Measurements from ENCODE around the gene COIL.
"Not testable (repeated sequence)": the region's sequence is repeated elsewhere in the genome, so short reads cannot be mapped to it uniquely, and the experiment has no call there.

The COIL gene

DNA sequence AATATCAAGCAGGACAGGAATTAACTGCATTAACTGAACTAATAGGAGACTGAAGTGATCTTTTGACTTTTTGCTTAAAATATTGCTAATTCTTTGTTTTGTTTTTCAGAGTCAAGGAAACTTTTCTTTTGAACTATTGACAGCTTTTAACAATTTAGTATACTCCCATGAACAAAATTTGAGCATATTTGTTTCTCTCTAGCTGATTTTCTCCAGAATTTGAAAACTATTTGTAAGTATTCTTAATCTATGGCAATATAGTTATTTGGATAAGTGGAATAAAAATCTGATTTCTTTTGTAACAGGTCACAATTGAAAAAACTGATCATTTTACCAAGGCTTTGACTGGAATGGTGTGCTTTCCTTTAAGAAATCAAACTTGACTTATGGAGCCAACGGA, 10.1 kb upstream of the COIL start:
- no peaks in the 10 kb centered on the region for H3K4me1 Mint-ChIP-seq
- H3K27me3 Mint-ChIP-seq: no peaks in the 10 kb centered on the region
- no peak overlapping the region for H3K4me3 Mint-ChIP-seq
- H3K27ac Mint-ChIP-seq: no peak overlapping the region
- H3K36me3 Mint-ChIP-seq: no peaks in the 10 kb centered on the region
- no peaks in the 10 kb centered on the region for H3K9me3 Mint-ChIP-seq
- ATAC-seq (ENCODE audit: low read depth): no peak
- DNase-seq (ENCODE audit: low spot score in 2 of 2): no peak

DNA sequence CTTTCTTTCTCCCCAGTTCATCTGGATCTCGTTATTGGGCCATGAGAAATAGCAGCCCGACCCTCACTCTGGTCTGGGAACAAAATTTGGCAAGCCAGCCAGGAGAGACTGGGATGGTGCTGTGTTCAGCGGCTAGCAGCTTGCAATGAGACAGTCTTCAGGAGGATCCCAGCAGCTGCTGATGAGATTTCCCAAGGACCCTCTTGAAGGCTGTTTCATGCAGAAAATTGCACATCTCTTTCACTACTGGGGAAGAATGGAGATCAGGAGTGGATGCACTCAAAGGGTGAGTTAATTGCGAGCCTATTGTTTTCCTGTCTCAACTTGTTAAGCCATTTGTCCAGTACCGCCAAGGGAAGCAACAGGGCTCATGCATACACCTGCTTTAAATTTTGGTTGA, 5.5 kb upstream of the COIL start:
- Mint-ChIP-seq H3K27me3 (no peaks in the 10 kb centered on the region), H3K27ac (no peak overlapping the region), H3K4me1 (no peaks in the 10 kb centered on the region), H3K4me3 (no peak overlapping the region), H3K36me3 (no peaks in the 10 kb centered on the region), H3K9me3 (no peaks in the 10 kb centered on the region)
- DNase-seq (ENCODE audit: low spot score in 2 of 2) (no peak), ATAC-seq (ENCODE audit: low read depth) (no peak)

DNA sequence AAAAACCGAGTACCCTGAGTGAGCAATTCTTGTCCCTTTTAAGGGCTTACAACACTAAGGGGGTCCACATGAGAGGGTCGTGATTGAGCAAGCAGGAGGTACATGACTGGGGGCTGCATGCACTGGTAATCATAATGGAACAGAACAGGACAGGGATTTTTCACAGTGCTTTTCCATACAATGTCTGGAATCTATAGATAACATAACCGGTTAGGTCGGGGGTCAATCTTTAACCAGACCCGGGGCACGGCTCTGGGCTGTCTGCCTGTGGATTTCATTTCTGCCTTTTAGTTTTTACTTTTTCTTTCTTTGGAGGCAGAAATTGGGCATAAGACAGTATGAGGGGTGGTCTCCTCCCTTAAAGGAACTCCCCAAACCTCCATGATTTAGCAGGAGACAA, 4.8 kb upstream of the COIL start:
- not testable (repeated sequence) for DNase-seq (ENCODE audit: low spot score in 2 of 2); H3K27ac Mint-ChIP-seq; ATAC-seq (ENCODE audit: low read depth); H3K9me3 Mint-ChIP-seq; H3K4me3 Mint-ChIP-seq; H3K4me1 Mint-ChIP-seq; H3K36me3 Mint-ChIP-seq; H3K27me3 Mint-ChIP-seq

DNA sequence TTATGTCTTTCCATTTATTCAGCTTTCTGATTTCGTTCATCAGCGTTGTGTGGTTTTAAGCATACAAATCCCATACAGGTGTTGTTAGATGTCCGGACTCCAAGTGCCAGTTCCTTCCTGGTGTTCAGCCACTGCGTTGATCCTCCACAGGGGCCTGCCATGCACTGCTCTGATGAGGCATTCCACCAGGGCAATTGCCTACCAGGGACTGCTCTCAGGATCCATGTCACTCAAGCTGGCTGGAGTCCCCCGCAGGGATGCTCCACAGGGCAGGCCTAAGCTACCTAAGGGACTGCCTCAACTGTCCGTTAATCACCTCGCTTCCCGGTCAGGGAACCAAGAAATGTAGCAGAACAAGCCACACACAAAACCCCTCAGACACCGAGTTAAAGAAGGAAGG, 4.4 kb upstream of the COIL start:
- ATAC-seq (ENCODE audit: low read depth); H3K27me3 Mint-ChIP-seq; H3K4me1 Mint-ChIP-seq; H3K4me3 Mint-ChIP-seq; H3K36me3 Mint-ChIP-seq; H3K27ac Mint-ChIP-seq; H3K9me3 Mint-ChIP-seq; DNase-seq (ENCODE audit: low spot score in 2 of 2): not testable (repeated sequence)

DNA sequence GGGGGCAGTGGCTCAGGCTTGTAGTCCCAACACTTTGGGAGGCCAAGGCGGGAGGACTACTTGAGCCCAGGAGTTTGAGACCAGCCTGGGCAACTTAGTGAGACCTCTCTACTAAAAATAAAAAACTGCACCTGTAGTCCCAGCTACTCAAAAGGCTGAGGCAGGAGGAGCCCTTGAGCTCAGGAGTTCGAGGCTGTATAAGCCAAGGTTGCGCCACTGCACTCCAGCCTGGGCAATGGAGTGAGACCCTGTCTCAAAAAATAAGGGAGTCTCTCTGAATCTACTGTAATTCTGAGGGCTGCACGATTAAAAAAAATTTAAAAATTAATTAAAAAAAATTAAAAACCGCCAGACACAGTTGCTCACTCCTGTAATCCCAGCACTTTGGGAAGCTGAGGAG, 3.9 kb downstream of the COIL start:
- H3K4me1 Mint-ChIP-seq: peaks cover 9% of the 10 kb centered on the region
- no peak overlapping the region for H3K4me3 Mint-ChIP-seq
- no peaks in the 10 kb centered on the region for H3K36me3 Mint-ChIP-seq
- no peaks in the 10 kb centered on the region for H3K27me3 Mint-ChIP-seq
- no peaks in the 10 kb centered on the region for H3K9me3 Mint-ChIP-seq
- no peak for ATAC-seq (ENCODE audit: low read depth)
- DNase-seq (ENCODE audit: low spot score in 2 of 2): no peak
- no peak overlapping the region for H3K27ac Mint-ChIP-seq

DNA sequence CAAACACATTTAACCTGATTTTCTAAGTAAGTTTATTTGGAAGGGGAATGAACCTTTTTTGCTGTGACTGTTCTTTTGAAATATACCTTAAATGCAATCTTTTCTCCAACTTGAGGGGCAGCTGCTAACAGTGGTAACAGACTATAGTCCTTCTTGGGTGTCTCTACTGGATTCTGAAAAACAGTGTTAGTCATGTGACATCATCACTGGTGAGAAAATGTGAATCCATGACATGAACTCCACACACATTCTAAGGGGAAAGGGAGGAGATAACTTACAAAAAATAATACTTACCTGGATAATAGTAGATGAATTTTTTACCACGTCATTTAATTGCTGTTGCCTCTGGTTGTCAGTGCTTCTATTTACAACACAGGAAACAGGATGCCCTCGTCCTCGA, 11.3 kb downstream of the COIL start:
- Mint-ChIP-seq H3K4me3 (no peak overlapping the region), H3K36me3 (peaks cover 19% of the 10 kb centered on the region), H3K27ac (no peak overlapping the region)

DNA sequence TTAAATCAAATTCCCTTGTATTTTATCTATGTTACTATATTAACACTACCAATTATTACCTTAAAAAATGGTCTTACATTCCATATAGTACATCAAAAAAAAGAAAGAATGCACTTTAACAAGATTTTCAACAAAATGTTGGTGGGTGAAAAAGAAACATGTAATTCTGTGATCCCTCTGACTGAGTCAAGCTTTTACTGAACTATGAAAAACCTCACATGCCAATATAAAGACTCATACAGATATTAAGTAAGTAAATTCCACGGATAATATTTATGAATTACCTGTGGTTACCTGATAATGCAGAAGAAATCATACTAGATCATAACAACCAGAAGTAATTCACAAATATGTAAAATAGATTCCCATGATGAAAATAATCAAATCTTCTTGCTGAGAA, 12.4 kb downstream of the COIL start:
- no peak for ATAC-seq (ENCODE audit: low read depth)
- DNase-seq (ENCODE audit: low spot score in 2 of 2): no peak
- Mint-ChIP-seq H3K4me3 (no peak overlapping the region), H3K27ac (no peak overlapping the region), H3K36me3 (peaks cover 20% of the 10 kb centered on the region), H3K9me3 (no peaks in the 10 kb centered on the region), H3K27me3 (no peaks in the 10 kb centered on the region), H3K4me1 (no peaks in the 10 kb centered on the region)

More for the DNA sequence above, 11.3 kb downstream of the COIL start:
- Mint-ChIP-seq H3K4me1 (no peaks in the 10 kb centered on the region), H3K27me3 (no peaks in the 10 kb centered on the region), H3K9me3 (no peaks in the 10 kb centered on the region)
- DNase-seq (ENCODE audit: low spot score in 2 of 2) (no peak), ATAC-seq (ENCODE audit: low read depth) (no peak)

DNA sequence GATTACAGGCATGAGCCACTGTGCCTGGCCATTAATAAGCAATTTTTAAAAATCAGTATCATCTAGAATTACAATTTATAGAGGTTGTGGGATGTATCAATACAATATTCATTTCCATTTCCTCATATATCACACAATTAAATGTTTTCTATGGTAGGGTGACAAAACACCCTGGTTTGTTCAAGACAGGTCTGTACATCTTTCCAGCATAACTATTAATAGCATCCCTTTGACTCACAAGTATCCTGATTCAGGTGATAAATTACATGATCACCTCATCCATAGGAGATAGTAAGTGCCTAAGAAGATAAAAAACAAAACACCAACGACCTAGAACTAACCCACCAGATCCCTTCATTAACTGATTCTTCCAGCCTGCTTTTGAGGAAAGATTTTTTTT, 13.1 kb downstream of the COIL start:
- Mint-ChIP-seq H3K27ac (no peak overlapping the region), H3K9me3 (no peaks in the 10 kb centered on the region), H3K4me1 (no peaks in the 10 kb centered on the region), H3K36me3 (peaks cover 24% of the 10 kb centered on the region), H3K4me3 (no peak overlapping the region), H3K27me3 (no peaks in the 10 kb centered on the region)
- ATAC-seq (ENCODE audit: low read depth): no peak
- DNase-seq (ENCODE audit: low spot score in 2 of 2): no peak

DNA sequence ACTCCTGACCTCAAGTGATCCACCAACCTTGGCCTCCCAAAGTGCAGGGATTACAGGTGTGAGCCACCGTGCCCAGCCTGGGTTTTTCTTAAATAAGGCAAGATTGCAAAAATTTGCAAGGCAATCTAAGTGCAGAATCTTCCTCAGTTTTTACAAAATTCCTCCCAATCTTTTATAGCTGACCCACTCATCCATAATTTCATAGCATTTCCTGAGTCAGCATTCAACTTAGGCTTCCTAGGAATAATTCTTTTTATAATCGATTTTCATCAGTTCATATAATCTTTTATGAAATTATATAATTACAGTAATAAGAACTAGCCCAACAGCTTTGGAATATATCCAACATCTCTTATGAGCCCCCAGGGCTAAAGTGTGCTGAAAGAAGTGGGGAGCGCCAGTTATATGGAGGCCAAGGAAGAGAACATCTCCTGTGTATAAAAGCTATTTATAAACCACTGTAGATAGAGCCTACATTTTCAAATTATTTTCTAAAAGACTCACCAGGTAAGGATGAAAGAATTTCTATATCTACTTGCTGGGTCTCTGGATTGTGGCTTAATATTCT, 14.8 kb downstream of the COIL start:
- Mint-ChIP-seq H3K27me3 (no peaks in the 10 kb centered on the region), H3K4me3 (no peak overlapping the region), H3K4me1 (no peaks in the 10 kb centered on the region), H3K36me3 (peaks cover 27% of the 10 kb centered on the region), H3K27ac (no peak overlapping the region), H3K9me3 (no peaks in the 10 kb centered on the region)
- DNase-seq (ENCODE audit: low spot score in 2 of 2) (no peak), ATAC-seq (ENCODE audit: low read depth) (no peak)

DNA sequence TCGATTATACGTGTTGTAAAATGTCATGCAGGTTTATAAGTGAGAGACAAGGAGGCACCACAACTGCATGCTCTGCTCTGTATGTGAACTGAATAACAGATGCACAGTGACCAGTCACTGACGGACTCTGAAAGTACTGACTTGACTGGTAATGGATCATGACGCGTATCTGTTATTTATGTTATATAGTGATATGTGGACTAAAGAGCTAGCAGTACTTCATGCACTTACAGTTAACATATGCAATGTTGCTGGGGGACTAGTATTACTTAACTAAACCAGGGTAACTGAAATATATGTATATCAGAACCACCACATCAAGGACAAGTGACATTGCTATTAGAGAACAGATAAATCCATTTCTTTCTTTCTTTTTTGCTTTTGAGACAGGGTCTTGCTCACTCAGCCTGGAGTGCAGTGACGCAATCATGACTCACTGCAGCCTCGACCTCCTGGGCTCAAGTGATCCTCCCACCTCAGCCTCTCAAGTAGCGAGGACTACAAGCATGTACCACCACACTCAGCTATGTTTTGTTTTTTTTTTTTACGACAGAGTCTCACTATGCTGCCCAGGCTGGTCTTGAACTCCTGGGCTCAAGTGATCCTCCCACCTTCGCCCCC, 17.2 kb downstream of the COIL start:
- Mint-ChIP-seq H3K27me3 (no peaks in the 10 kb centered on the region), H3K36me3 (peaks cover 19% of the 10 kb centered on the region), H3K4me3 (no peak overlapping the region), H3K9me3 (no peaks in the 10 kb centered on the region), H3K4me1 (no peaks in the 10 kb centered on the region), H3K27ac (peak overlapping the region; percentile 78)
- DNase-seq (ENCODE audit: low spot score in 2 of 2) (no peak), ATAC-seq (ENCODE audit: low read depth) (no peak)

DNA sequence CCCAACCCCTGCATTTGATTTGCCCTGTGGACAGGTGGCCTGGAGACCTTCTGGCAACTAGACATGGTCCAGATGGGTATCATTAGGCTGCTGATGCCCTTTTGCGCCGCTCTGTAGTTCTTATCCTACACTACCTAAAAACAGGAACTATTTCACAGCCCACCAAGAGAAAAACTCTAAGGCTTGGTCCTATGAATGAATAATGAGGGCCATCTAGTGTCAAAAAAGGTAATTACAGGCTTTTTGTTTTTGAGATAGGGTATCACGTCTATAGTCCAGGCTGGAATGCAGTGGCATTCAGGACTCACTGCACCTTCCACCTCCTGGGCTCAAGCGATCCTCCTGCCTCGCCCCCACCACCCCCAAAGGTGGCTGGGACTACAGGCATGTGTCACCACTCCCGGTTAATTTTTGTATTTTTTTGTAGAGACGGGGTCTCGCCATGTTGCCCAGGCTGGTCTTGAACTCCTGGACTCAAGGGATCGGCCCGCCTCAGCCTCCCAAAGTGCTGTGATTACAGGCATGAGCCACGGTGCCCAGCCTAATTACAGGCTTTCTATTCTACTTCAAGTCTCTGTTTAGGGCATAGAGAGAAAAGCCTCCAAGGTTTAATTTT, 20.9 kb downstream of the COIL start:
- Mint-ChIP-seq H3K36me3 (peaks cover 30% of the 10 kb centered on the region), H3K9me3 (no peaks in the 10 kb centered on the region), H3K4me1 (no peaks in the 10 kb centered on the region), H3K27ac (no peak overlapping the region), H3K4me3 (no peak overlapping the region), H3K27me3 (no peaks in the 10 kb centered on the region)
- DNase-seq (ENCODE audit: low spot score in 2 of 2) (peak in 1 of 2 donors; percentile 69), ATAC-seq (ENCODE audit: low read depth) (peak; percentile 90)

DNA sequence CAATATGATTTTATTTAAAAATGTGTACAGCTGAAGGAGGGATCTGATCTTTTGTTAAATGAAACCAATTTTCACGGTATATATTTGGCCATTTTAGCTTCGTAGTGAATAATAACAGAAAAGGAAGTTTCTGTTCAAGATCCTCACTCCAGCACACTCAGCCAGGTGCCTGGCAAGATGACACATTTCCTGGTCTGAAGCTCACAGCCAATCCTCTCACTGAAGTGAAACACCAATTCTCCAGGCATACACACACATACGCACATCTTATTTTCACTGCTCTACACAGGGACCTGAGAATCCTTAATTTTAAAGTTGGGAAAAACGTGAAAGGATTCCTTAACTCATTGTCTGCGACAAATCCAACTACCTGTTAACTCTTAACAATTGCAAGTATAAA, 22.6 kb downstream of the COIL start:
- H3K27ac Mint-ChIP-seq; H3K4me3 Mint-ChIP-seq; DNase-seq (ENCODE audit: low spot score in 2 of 2); ATAC-seq (ENCODE audit: low read depth); H3K27me3 Mint-ChIP-seq; H3K4me1 Mint-ChIP-seq; H3K9me3 Mint-ChIP-seq: not testable (repeated sequence)
- peaks cover 33% of the 10 kb centered on the region for H3K36me3 Mint-ChIP-seq

DNA sequence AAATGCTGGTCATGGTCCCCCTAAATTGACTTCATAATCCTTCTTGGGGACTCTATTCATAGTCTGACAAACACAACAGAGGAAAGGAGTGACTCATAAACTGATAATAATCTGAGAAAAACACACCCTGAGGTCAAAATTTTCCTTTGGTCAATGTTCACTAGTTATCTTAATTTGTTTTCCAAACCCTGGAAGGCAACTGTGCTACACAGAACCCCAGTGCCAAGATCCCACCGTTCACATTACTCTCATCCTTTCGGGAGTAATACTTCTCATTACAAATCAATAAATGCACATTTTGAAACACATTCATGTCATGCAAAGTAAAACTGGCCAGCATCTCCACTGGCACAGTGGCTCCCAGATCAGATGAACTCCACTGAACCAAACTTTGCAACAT, 23.2 kb downstream of the COIL start:
- no peak overlapping the region for H3K4me3 Mint-ChIP-seq
- no peak for ATAC-seq (ENCODE audit: low read depth)
- H3K27me3 Mint-ChIP-seq: no peaks in the 10 kb centered on the region
- H3K36me3 Mint-ChIP-seq: peaks cover 31% of the 10 kb centered on the region
- DNase-seq (ENCODE audit: low spot score in 2 of 2): no peak
- H3K9me3 Mint-ChIP-seq: no peaks in the 10 kb centered on the region
- H3K4me1 Mint-ChIP-seq: no peaks in the 10 kb centered on the region
- no peak overlapping the region for H3K27ac Mint-ChIP-seq

DNA sequence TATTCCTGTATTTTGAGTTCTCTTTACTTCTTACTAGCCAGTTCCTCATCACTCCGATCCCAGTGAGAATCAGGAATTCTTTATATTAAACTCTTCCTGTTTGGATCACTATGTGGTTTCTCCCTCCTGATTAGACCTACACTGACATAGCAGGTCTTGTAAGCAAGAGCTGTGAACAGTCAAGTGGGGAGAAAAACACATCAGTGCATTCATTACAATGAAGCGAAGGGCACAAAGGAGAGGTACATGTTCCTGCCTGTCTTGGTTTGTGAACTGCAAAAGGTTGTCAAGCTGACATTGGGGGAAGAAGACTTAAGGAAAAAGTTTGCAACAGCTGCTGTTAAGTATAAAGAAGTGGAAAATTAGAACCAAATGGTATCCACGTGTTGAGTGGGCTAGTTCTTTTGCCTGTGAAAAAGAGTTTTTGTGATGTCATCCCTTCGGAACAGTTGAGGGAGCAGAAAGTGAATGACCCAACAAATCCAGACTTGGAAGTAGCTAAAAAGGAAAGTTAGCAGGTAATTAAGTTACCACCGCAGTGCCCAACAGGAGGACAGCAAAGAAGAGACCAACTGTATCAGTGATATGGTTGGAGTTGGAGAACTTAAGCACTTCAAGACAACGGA, 24.0 kb downstream of the COIL start:
- DNase-seq (ENCODE audit: low spot score in 2 of 2): no peak
- Mint-ChIP-seq H3K27ac (no peak overlapping the region), H3K36me3 (peaks cover 29% of the 10 kb centered on the region), H3K4me1 (no peaks in the 10 kb centered on the region), H3K9me3 (no peaks in the 10 kb centered on the region), H3K27me3 (no peaks in the 10 kb centered on the region), H3K4me3 (no peak overlapping the region)
- no peak for ATAC-seq (ENCODE audit: low read depth)

DNA sequence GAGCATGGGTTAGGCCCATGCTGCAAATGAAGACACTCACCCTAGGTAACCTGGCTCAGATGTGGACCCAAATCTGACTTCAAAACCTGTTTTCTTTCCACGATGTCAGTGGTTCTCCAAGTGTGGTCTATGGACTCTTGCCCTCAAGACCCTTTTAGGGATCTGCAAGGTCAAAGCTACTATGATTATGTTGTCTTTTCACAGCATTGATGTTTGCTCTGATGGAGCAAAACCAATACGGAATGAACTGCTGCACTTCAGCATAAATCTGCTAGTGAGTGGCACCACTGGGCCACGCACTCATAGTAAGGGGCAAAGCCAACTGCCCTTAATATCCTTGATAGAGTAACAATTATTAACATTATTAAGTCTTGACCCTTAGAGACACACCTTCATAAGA, 25.4 kb downstream of the COIL start:
- ATAC-seq (ENCODE audit: low read depth) (no peak), DNase-seq (ENCODE audit: low spot score in 2 of 2) (no peak)
- Mint-ChIP-seq H3K4me1 (no peaks in the 10 kb centered on the region), H3K27me3 (no peaks in the 10 kb centered on the region), H3K4me3 (no peak overlapping the region), H3K9me3 (no peaks in the 10 kb centered on the region), H3K27ac (no peak overlapping the region), H3K36me3 (peaks cover 28% of the 10 kb centered on the region)

All from memory B cell (primary cell).